AML-193 (cell line): Measurements from ENCODE around the gene METTL23.
"Not testable (repeated sequence)": the region's sequence is repeated elsewhere in the genome, so short reads cannot be mapped to it uniquely, and the experiment has no call there.

ENCODE experiments used
- DNase-seq, 2 experiments: peaks; one replicate each; lab custom pipeline; 2025; lab: John Stamatoyannopoulos, UW

The METTL23 gene

DNA sequence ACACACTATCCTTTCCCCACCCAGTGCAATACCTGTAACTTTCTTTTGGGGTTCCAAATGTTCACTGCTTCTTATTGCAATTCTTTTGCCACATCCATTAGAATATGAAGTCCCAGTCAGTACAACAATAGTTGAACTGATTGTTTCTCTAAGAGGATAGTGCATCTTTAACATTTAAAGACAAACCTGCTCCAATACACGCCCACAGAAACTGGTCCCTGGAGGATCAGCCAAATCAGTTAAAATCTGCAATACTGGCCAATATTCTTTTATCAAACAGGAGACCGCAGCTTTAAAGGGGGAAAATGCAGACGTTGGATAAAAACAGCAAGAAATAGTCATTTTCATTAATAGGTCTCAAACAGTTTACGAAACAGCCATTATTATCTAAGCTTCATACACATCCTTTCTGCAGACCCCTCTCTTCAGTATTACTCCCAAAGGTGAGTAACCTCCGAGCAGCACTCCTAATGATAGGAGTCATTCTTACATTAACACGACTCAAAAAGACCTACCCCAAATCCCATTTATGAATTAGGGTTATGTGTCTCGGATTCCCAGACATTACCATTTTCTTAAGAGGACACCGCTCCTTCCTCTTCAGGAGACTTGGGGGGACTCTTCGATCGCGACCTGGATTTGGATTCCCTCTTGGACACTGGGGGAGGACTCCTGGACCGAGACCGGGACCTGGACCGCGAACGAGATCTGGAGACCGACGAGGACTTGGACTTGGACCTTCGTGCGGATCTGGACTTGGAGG, 9.1 kb downstream of the METTL23 start:
- DNase-seq: no peak

DNA sequence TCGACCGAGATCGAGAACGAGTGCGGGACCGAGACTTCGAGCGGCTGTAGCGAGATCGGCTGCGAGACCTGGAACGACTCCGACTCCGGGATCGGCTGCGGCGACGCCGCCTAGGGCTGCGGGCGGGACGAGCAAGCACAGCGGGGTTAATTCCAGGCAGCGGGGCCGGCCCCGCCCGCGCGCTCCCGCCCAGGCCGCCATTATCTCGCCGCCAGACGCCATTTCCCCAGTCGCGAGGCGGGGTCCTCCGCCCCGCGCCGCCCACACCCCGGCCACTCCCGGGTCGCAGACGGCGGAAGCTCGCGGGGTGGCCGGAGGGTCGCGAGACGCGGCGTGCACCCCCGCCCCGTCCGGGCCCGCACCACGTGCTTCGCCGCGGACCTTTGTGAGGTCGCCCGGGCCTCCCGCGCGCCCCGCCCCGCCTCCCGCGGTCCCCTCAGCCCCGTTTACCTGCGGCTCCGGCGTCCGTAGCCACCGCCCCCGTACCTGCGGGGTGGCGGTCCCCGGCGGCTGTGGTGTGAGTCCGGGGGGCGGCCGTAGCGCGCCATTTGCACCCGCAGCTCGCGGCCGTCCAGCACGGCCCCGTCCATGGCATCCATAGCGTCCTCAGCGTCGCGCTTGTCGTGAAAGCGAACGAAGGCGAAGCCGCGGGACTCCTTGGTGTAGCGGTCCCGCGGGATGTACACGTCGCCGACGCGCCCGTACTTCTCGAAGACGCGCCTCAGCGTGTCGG, 9.9 kb downstream of the METTL23 start:
- DNase-seq: peak; percentile 40 to 53

DNA sequence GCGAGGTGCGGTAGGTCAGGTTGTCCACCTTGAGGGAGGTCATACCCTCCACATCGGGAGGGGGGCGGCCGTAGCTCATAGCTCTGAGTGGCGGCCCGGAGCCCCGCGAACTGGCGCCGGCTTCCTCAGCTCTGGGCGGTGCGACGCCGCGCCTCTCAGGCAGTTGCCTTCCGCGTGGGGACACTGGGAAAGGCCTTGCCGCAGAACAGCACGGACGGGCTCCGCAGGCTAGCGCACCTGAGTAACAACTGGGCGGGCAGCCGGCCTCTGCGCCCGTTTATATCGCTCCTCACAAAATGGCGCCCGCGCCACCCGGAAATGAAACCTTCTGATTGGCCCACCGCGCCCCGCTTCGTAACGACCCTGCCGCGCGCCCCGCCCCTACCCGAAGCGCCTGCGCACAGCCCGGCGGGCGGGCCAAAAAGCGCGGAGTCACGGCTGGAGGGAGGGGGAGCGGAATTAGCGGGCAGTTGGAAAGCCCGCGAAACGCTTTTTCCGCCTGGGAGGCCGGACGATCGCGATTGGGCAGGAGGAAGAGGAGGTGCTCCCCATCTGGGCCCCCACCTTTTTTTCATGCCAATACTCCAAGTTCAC, 10.5 kb downstream of the METTL23 start, which contains the start of gene SRSF2:
Gene SRSF2 (minus strand): TSS at position 250 of the 594 bp plus-strand sequence. CDS start 171 bp downstream, at position 79.
- peak; percentile 99 to 100 for DNase-seq

DNA sequence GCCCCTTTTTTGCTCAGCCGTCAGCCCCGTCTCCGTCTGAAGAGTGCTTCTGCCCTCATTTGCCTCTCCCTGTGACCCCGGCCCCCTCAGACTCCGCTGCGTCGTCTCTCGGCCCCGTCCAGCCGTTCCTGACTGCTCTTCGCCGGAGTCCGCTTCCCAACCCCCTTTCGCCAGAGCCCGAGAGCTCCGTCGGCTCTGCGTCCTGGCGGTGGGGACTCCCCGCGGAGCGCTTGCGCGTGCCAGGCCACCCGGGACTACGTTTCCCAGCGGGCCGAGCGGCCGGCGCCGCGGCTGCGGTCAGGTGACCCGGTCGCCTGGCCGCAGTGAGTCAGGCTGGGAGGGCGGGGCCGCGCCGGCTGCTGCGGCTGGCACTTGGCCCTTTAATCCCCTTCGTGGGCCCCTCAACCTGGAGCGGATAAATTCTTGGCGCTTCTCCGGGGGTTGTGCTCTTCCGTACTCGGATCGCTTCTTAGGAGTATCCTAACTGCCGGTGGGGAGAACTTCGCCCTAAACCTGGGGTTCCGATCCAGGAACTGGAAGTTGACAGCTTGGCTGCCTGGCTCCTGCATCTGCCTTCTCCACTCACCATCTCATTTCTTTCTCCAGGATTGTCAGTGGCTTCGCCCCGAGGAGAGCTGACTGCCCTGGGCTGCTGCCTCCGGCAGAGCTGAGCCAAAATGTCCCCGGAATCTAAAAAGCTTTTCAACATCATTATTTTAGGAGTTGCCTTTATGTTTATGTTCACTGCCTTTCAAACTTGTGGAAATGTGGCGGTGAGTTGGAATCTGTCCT, 11.2 kb downstream of the METTL23 start, which contains the start of gene MFSD11:
Gene MFSD11 (plus strand): TSS at position 444 of the 792 bp plus-strand sequence. CDS start 234 bp downstream, at position 678.
- DNase-seq: peak; percentile 91 to 97

- DNase-seq: peak in 1 of 2 experiments; percentile 26
Observed at GRCh38 chr17:76738468-76738850, 11.8 kb downstream of the METTL23 start.

GRCh38 chr17:76739568-76740115, 13.0 kb downstream of the METTL23 start:
- DNase-seq: not testable (repeated sequence)

- no peak for DNase-seq
Observed at GRCh38 chr17:76740329-76741118, 13.9 kb downstream of the METTL23 start.

GRCh38 chr17:76742958-76743357, 16.3 kb downstream of the METTL23 start:
- no peak for DNase-seq

GRCh38 chr17:76744747-76745146, 18.1 kb downstream of the METTL23 start:
- no peak for DNase-seq

DNA sequence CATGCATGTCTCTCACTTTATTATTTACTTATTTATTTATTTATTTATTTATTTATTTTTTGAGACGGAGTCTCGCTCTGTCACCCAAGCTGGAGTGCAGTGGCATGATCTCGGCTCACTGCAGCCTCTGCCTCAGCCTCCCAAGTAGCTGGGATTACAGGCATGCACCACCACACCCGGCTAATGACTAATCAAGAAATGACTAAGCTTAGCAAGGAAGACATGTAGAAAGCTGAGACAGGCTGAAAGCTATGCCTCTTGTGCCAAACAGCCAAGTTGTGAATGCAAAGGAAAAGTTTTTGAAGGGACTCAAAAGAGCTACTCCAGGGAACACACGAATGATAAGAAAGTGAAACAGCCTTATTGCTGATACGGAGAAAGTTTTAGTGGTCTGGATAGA, 19.1 kb downstream of the METTL23 start:
- not testable (repeated sequence) for DNase-seq

DNA sequence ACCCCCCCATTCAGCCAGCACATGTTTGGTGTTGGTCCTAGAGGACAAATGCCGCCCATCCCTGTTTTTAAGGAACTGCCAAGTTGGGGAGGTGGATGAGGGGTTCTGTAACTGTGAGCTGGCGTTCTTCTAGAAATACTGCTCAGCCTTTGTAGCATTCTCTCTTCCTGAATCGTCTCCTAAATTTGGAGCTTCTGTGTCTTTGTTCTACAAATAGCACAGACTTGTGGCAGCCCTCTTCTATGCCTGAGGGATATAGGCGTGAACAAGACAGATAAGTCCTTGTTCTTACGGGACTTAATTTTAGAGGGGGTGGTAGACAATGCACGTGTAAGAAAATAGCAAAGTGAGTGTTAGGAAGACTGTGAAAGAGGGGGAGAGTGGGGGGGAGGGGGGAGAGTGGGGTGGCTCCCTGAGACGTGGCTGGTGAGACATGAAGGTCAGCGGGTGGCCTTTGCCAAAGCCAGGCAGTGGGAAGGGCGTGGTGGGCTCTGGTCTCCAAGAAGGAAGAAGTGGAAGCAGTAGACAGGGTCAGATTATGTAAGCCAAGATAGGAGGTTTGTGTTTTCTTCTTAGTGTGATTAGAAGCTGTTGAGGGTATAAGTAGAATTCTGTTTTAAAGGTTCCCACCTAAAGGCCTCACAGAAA, 21.2 kb downstream of the METTL23 start:
- DNase-seq: no peak

- DNase-seq: no peak
Observed at GRCh38 chr17:76748657-76749056, 22.0 kb downstream of the METTL23 start.

DNA sequence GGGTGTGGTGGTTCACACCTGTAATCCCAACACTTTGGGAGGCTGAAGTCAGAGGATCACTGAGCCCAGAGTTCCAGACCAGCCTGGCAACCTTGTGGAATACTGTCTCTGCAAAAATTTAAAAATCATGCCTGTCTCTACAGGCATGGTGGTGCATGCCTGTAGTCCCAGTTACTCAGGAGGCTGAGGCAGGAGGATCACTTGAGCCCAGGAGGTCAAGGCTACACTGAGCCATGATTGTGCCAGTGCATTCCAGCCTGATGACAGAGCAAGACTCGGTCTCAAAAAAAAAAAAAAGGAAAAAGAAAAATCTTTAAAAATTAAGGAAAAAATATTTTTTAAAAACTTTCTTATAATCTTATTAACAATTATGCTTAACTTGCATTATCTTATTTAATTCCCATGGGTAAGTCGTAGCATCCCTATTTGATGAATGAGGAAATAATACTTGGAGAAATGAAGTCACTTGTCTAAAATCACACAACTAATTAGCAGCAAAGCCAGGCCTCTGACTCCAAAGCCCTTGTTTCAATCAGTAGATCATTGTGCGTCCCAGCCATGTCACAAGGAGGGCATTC, 24.9 kb downstream of the METTL23 start:
- no peak for DNase-seq

DNA sequence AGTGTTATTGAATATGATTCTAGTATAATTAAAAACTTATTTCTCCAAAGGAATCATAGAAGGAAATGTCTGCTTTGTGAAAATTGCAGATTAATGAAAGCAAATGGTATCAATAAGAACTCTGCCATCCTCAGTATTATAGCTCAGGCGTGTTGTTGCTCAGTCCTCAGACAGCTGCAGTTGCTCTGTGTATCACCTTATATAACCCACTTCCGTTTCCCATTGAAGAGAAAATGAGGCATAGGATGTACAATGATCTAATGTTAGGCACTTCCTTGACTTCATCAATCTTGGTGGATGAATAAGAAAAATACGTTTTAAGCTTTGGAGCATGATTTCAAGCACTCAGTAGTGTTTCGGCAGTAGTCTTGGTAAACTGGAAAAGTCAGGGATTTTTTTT, 25.4 kb downstream of the METTL23 start:
- DNase-seq: no peak

GRCh38 chr17:76753061-76753961, 26.7 kb downstream of the METTL23 start:
- no peak for DNase-seq

DNA sequence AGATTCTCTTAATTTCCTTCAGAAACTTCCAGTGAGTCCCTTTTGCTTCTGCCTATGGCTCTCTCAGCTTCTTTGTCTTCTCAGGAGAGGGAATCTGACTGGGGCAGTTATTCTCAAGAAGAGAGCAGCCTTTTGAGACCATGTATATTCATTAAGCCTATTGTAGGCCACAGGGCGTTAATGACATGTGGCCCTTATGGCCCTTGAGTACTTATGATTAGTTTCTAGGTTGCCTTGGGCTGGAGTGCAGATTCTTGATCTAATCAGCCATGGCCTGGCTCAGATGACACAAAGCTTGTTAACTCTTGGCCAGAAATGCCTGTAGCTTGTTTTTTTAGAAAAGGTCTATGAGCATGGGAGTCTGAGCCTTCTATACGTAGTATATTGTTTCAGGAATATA, 28.6 kb downstream of the METTL23 start:
- DNase-seq: no peak

DNA sequence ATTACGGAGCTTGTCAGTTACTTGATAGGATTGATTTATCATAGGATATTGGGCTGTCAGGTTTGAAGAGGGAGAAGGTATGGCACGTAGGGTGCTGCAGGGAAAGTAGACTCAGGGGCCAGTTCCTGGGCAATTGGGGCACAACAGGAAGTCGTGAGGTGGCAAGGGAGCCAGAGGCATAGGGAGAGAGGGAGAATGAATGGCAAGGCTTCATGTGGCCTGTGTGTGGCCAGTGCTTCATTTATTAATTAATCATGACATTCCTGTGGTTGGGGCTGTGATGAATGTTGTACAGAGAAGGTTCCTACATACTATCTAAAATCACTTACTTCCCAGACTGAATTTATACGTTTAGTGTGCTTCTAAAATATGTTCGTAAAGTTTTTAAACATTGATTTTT, 30.6 kb downstream of the METTL23 start:
- no peak for DNase-seq

GRCh38 chr17:76758570-76758969, 31.9 kb downstream of the METTL23 start:
- no peak for DNase-seq
